ENCODE results near the gene TMEM106A. TPM values are rescaled to one million over a fixed set of nuclear protein-coding genes. Genes with fewer than 3 reads are reported as not detected.

Gene TMEM106A
- total and polyA plus RNA-seq, 2 experiments from 2014 or later: 6.7 to 8.4 TPM

GRCh38 chr17:43170140-43170765 lies 41.4 kb upstream of the TMEM106A start:
- TF ChIP-seq EZH2phosphoT487 (IDR thresholded peaks at IDR 0.05; ENCODE audit: low read depth, severe bottlenecking, unreplicated experiment): no peak
- no peak for TF ChIP-seq EZH2 (IDR thresholded peaks at IDR 0.05; ENCODE audit: borderline replicate concordance)
- no peak for TF ChIP-seq CTCF (IDR thresholded peaks at IDR 0.05; ENCODE audit: poor library complexity)
- H3K9me2 ChIP-seq (replicated peaks; ENCODE audit: insufficient read depth): no peaks in the 10 kb centered on the region
- peak overlapping the region; percentile 95 for H3K27ac ChIP-seq
- H3K27me3 ChIP-seq: no peaks in the 10 kb centered on the region
- H3K4me3 ChIP-seq: peak overlapping the region; percentile 48
- peak; percentile 97 for DNase-seq (ENCODE audit: low spot score)
- 1% methylated on average over 27 of the region's 27 CpGs for WGBS (ENCODE audit: low lambda C conversion rate, missing lambda C conversion rate)
- H3K36me3 ChIP-seq (replicated peaks; ENCODE audit: insufficient read depth, low read depth): no peaks in the 10 kb centered on the region
- H3K79me2 ChIP-seq: peaks cover 54% of the 10 kb centered on the region
- peak overlapping the region; percentile 89 for H3K4me2 ChIP-seq
- no peaks in the 10 kb centered on the region for H3K9me3 ChIP-seq (ENCODE audit: low read depth)
- peaks cover 19% of the 10 kb centered on the region for H3K4me1 ChIP-seq (ENCODE audit: insufficient read depth)
- no peaks in the 10 kb centered on the region for H4K20me1 ChIP-seq (ENCODE audit: insufficient read depth, poor library complexity, severe bottlenecking)
- H2AFZ ChIP-seq: peak overlapping the region; percentile 28

- TF ChIP-seq EZH2 (IDR thresholded peaks at IDR 0.05; ENCODE audit: borderline replicate concordance) (no peak), CTCF (IDR thresholded peaks at IDR 0.05; ENCODE audit: poor library complexity) (peak; percentile 15)
- H4K20me1 ChIP-seq (ENCODE audit: insufficient read depth, poor library complexity, severe bottlenecking): no peaks in the 10 kb centered on the region
- no peaks in the 10 kb centered on the region for H3K27me3 ChIP-seq
- peak; percentile 97 for DNase-seq (ENCODE audit: low spot score)
- no peaks in the 10 kb centered on the region for H3K36me3 ChIP-seq (replicated peaks; ENCODE audit: insufficient read depth, low read depth)
- peak within 1 kb of the TSS; percentile 89 for H3K4me2 ChIP-seq
- H3K27ac ChIP-seq: peak within 1 kb of the TSS; percentile 95
- H3K9me3 ChIP-seq (ENCODE audit: low read depth): no peaks in the 10 kb centered on the region
- peak within 1 kb of the TSS; percentile 38 for H2AFZ ChIP-seq
- H3K4me3 ChIP-seq: peak within 1 kb of the TSS; percentile 48
- peaks cover 59% of the 10 kb centered on the region for H3K79me2 ChIP-seq
- H3K9me2 ChIP-seq (replicated peaks; ENCODE audit: insufficient read depth): no peaks in the 10 kb centered on the region
- H3K4me1 ChIP-seq (ENCODE audit: insufficient read depth): peaks cover 26% of the 10 kb centered on the region
- 2% methylated on average over 41 of the region's 41 CpGs for WGBS (ENCODE audit: low lambda C conversion rate, missing lambda C conversion rate)
These were observed 40.7 kb upstream of the TMEM106A start, which contains the start of gene NBR1 for GRCh38 chr17:43170766-43171585. NBR1 (plus strand) TSS chr17:43171214; CDS start chr17:43175800, 4,586 bp downstream.

GRCh38 chr17:43171586-43172487 lies 39.8 kb upstream of the TMEM106A start:
- DNase-seq (ENCODE audit: low spot score): peak; percentile 84
- peak; percentile 38 for TF ChIP-seq CTCF (IDR thresholded peaks at IDR 0.05; ENCODE audit: poor library complexity)
- no peak for TF ChIP-seq EZH2 (IDR thresholded peaks at IDR 0.05; ENCODE audit: borderline replicate concordance)
- TF ChIP-seq EZH2phosphoT487 (IDR thresholded peaks at IDR 0.05; ENCODE audit: low read depth, severe bottlenecking, unreplicated experiment): no peak
- WGBS (ENCODE audit: low lambda C conversion rate, missing lambda C conversion rate): 27% methylated on average over 12 of the region's 12 CpGs
- Histone ChIP-seq H3K36me3 (replicated peaks; ENCODE audit: insufficient read depth, low read depth) (no peaks in the 10 kb centered on the region), H3K27ac (peak overlapping the region; percentile 95), H3K27me3 (no peaks in the 10 kb centered on the region), H3K79me2 (peaks cover 61% of the 10 kb centered on the region), H3K4me3 (peak overlapping the region; percentile 39), H3K9me3 (ENCODE audit: low read depth) (no peaks in the 10 kb centered on the region), H3K9me2 (replicated peaks; ENCODE audit: insufficient read depth) (no peaks in the 10 kb centered on the region), H3K4me2 (peak overlapping the region; percentile 85), H3K4me1 (ENCODE audit: insufficient read depth) (peaks cover 28% of the 10 kb centered on the region), H2AFZ (peak overlapping the region; percentile 38), H4K20me1 (ENCODE audit: insufficient read depth, poor library complexity, severe bottlenecking) (no peaks in the 10 kb centered on the region)

Measured in hepatocyte (in vitro differentiated cells).